ENCODE results near the gene CDK5. TPM values are rescaled to one million over a fixed set of nuclear protein-coding genes. Genes with fewer than 3 reads are reported as not detected.
A peak's percentile ranks its signal among the peaks of the same experiment; 100 is the strongest.

Gene CDK5
- total and polyA plus RNA-seq, 10 donors = 6.3 to 17.9 (median 9.7) TPM

DNA sequence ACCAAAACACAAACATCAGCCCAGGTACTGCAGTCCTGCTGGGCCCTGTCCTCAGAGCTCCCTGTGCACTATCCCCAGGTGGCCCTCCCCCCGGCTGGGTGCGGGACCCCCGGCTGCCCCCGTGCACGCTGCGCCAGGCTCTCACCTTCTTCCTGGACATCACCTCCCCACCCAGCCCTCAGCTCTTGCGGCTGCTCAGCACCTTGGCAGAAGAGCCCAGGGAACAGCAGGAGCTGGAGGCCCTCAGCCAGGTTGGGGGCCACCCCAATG is 47.7 kb downstream of the CDK5 start:
- TF ChIP-seq, protein P1, sequence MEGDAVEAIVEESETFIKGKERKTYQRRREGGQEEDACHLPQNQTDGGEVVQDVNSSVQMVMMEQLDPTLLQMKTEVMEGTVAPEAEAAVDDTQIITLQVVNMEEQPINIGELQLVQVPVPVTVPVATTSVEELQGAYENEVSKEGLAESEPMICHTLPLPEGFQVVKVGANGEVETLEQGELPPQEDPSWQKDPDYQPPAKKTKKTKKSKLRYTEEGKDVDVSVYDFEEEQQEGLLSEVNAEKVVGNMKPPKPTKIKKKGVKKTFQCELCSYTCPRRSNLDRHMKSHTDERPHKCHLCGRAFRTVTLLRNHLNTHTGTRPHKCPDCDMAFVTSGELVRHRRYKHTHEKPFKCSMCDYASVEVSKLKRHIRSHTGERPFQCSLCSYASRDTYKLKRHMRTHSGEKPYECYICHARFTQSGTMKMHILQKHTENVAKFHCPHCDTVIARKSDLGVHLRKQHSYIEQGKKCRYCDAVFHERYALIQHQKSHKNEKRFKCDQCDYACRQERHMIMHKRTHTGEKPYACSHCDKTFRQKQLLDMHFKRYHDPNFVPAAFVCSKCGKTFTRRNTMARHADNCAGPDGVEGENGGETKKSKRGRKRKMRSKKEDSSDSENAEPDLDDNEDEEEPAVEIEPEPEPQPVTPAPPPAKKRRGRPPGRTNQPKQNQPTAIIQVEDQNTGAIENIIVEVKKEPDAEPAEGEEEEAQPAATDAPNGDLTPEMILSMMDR (IDR thresholded peaks at IDR 0.05 in 8 of 11, conservative IDR thresholded peaks at IDR 0.05 in 3 of 11) = no peak
- TF ChIP-seq POLR2AphosphoS5 (IDR thresholded peaks at IDR 0.05) = no peak
- no peak for TF ChIP-seq POLR2A (IDR thresholded peaks at IDR 0.05)

DNA sequence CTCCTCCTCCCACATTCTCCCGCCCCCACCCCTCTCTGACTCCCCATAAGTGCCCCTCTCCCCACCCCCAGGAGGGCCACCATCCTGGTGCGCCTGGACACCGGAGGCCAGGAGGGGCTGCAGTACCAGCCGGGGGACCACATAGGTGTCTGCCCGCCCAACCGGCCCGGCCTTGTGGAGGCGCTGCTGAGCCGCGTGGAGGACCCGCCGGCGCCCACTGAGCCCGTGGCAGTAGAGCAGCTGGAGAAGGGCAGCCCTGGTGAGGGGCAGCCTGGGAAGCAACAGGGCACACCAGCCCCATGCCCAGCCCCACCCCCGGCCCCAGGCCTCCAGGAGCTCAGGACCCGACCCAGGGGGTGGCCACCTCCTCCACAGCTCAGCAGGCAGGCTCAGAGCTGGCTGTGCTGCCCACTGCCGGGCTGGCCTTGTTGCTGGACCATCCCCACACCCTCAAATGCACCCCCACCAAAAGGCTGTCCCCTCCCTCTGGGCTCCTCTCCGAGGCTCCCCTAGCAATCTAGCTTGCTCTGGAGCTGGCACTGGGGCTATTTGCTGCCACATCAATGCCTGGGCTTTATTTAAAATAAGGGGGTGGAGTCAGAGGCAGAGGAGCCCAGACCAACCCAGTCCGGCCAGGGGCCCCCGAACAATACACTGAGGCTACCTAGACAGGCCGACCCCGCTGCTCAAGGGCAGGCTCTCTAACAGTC is 48.2 kb downstream of the CDK5 start:
- Histone ChIP-seq H3K4me1 (peaks cover 71 to 100% (median 90%) of the 10 kb centered on the region in 6 donors), H3K36me3 (peaks cover 0 to 55% (median 0%) of the 10 kb centered on the region in 6 donors), H3K9me3 (no peaks in the 10 kb centered on the region), H3K4me3 (peak overlapping the region in 1 of 8 donors; percentile 59), H3K27me3 (replicated peaks in 1 of 7) (peaks cover 0 to 41% (median 0%) of the 10 kb centered on the region in 7 donors), H3K27ac (peak overlapping the region in 7 of 8 donors; percentile 13 to 83 (median 77))
- no peak for DNase-seq
- intact Hi-C loops (cut with DNase I; ENCODE audit: low total_unique reads) = no loop called here
- WGBS, 5 donors = 58 to 69% (median 66%) methylated on average over 7 to 22 of the region's 22 CpGs
- TF ChIP-seq POLR2AphosphoS5 (IDR thresholded peaks at IDR 0.05) (peak in 1 of 3 donors; percentile 20), POLR2A (IDR thresholded peaks at IDR 0.05) (no peak)
- TF ChIP-seq, protein P1 (IDR thresholded peaks at IDR 0.05 in 8 of 11, conservative IDR thresholded peaks at IDR 0.05 in 3 of 11) = no peak

More for the DNA sequence above, 47.7 kb downstream of the CDK5 start:
- no peak overlapping the region for H3K4me3 ChIP-seq
- intact Hi-C loops (cut with DNase I; ENCODE audit: low total_unique reads) = no loop called here
- 48 to 73% (median 54%) methylated on average over 6 to 7 of the region's 7 CpGs for WGBS, 5 donors
- no peaks in the 10 kb centered on the region for H3K9me3 ChIP-seq
- H3K27ac ChIP-seq = peak overlapping the region; percentile 58 to 83 (median 77)
- DNase-seq = no peak
- peaks cover 0 to 55% (median 0%) of the 10 kb centered on the region in 6 donors for H3K36me3 ChIP-seq
- peaks cover 71 to 100% (median 92%) of the 10 kb centered on the region in 6 donors for H3K4me1 ChIP-seq
- H3K27me3 ChIP-seq (replicated peaks in 1 of 7) = peaks cover 0 to 41% (median 0%) of the 10 kb centered on the region in 7 donors

DNA sequence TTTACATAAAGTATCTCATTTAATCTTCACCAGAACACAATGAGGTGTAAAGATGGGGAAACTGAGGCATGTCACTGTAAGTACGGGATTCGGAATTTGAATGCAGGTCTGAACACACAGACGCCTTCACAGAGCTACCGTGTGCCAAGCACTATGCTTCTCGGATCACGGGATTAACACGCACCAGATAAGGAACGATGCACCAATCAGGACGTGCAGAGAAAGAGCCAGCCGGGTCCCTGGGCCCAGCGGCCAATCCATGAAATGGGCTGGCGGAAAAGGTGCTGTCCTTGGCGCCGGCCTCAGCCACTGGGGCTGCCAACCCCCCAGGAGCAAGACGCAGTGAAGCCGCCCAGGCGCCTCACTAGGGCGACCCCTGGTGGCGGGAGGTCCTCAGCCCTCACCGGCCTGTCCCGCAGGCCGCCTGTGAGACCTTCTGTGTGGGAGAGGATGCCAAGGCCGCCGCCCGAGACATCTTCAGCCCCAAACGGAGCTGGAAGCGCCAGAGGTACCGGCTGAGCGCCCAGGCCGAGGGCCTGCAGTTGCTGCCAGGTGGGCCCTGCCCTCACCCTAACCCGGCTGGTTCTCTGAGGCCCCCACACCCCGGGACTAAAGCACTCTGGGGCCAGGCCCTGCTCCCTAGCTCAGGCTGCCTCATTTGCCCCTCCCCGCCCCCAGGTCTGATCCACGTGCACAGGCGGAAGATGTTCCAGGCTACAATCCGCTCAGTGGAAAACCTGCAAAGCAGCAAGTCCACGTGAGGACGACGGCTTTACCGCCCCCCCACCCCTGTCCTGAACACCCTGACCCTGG is 49.0 kb downstream of the CDK5 start:
- WGBS, 5 donors = 41 to 63% (median 49%) methylated on average over 21 to 40 of the region's 40 CpGs
- DNase-seq = peak; percentile 96
- peak overlapping the region; percentile 43 to 83 (median 77) for H3K27ac ChIP-seq
- H3K9me3 ChIP-seq = no peaks in the 10 kb centered on the region
- TF ChIP-seq, protein P1 (IDR thresholded peaks at IDR 0.05 in 8 of 11, conservative IDR thresholded peaks at IDR 0.05 in 3 of 11) = peak; percentile 20 to 93 (median 83)
- TF ChIP-seq POLR2AphosphoS5 (IDR thresholded peaks at IDR 0.05) = peak; percentile 68 to 86 (median 84)
- no peak for TF ChIP-seq POLR2A (IDR thresholded peaks at IDR 0.05)
- intact Hi-C loops (cut with DNase I; ENCODE audit: low total_unique reads) = no loop called here
- peaks cover 0 to 36% (median 0%) of the 10 kb centered on the region in 7 donors for H3K27me3 ChIP-seq (replicated peaks in 1 of 7)
- peak overlapping the region in 6 of 8 donors; percentile 19 to 59 (median 29) for H3K4me3 ChIP-seq
- H3K36me3 ChIP-seq = peaks cover 0 to 53% (median 4%) of the 10 kb centered on the region in 6 donors
- H3K4me1 ChIP-seq = peaks cover 67 to 97% (median 83%) of the 10 kb centered on the region in 6 donors

DNA sequence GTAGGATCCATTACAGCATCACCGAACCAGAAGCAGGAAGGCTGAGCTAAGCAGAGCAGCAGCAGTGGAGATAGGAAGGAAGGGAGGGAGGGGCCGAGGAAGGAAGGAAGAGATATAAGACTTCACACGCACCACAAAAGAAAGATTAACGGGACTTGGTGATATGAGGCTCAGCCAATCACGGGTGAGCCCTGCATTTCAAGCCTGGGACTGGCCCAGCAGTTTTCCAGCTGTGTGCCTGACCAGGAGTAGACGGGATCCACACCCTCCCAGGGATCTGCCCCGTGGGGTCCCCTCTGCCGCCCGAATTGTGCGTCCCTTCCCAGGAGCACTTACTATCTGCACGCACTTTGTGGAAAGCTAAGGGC is 49.6 kb downstream of the CDK5 start:
- 22 to 34% (median 23%) methylated on average over 11 of the region's 11 CpGs for WGBS, 5 donors
- Histone ChIP-seq H3K27ac (peak overlapping the region; percentile 43 to 83 (median 77)), H3K27me3 (replicated peaks in 1 of 7) (peaks cover 0 to 30% (median 0%) of the 10 kb centered on the region in 7 donors), H3K4me3 (peak overlapping the region in 6 of 8 donors; percentile 19 to 59 (median 29)), H3K9me3 (no peaks in the 10 kb centered on the region), H3K4me1 (peaks cover 62 to 91% (median 78%) of the 10 kb centered on the region in 6 donors), H3K36me3 (peaks cover 0 to 53% (median 5%) of the 10 kb centered on the region in 6 donors)
- TF ChIP-seq POLR2AphosphoS5 (IDR thresholded peaks at IDR 0.05) = peak in 1 of 3 donors; percentile 69
- TF ChIP-seq, protein P1 (IDR thresholded peaks at IDR 0.05 in 8 of 11, conservative IDR thresholded peaks at IDR 0.05 in 3 of 11) = no peak
- TF ChIP-seq POLR2A (IDR thresholded peaks at IDR 0.05) = no peak
- intact Hi-C loops (cut with DNase I; ENCODE audit: low total_unique reads) = no loop called here
- DNase-seq = no peak

Data from spleen (tissue), 11 donors.